Measurements from ENCODE around the gene ST6GALNAC3. TPM values are rescaled to one million over a fixed set of nuclear protein-coding genes. Genes with fewer than 3 reads are reported as not detected.

ST6GALNAC3 gene
- polyA plus RNA-seq, 1 experiment = 0.05 TPM

DNA sequence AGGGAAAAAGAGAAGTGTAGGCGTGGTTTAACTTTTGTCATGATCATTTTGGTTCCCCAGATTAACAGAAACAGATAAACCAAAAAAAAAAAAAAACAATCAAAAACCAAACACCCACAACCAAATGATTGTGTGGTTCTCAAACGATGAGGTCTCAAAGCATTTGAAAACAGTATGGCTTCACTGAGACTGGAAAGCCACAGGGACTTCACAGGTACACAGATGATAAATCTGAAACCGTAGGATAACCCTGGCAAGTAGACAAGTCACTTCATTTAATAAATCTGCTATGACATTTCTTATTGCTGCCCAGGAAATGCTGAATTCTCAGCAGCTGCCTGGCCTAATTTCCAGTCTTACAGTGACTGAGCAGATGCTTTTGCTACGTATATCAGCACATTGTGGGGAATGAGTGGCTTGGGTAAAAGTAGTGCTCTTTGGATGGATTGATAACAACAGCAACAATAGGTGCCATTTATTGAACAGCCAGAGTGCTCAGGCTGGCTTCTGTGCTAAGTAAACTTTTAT, 6.1 kb downstream of the ST6GALNAC3 start:
- CTCF ChIA-PET = no interaction called here
- DNase-seq (ENCODE audit: low read depth) = no peak
- POLR2A ChIA-PET = no interaction called here
- no peaks in the 10 kb centered on the region for H3K36me3 ChIP-seq (ENCODE audit: control insufficient read depth, insufficient read depth, low read length)
- no peaks in the 10 kb centered on the region for H3K27me3 ChIP-seq (ENCODE audit: control insufficient read depth, insufficient read depth, low read length)
- H3K4me3 ChIP-seq (ENCODE audit: low read depth, low read length) = no peak overlapping the region
- TF ChIP-seq, protein P1, sequence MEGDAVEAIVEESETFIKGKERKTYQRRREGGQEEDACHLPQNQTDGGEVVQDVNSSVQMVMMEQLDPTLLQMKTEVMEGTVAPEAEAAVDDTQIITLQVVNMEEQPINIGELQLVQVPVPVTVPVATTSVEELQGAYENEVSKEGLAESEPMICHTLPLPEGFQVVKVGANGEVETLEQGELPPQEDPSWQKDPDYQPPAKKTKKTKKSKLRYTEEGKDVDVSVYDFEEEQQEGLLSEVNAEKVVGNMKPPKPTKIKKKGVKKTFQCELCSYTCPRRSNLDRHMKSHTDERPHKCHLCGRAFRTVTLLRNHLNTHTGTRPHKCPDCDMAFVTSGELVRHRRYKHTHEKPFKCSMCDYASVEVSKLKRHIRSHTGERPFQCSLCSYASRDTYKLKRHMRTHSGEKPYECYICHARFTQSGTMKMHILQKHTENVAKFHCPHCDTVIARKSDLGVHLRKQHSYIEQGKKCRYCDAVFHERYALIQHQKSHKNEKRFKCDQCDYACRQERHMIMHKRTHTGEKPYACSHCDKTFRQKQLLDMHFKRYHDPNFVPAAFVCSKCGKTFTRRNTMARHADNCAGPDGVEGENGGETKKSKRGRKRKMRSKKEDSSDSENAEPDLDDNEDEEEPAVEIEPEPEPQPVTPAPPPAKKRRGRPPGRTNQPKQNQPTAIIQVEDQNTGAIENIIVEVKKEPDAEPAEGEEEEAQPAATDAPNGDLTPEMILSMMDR (IDR thresholded peaks at IDR 0.05; ENCODE audit: insufficient read depth, low read depth, low read length) = no peak

DNA sequence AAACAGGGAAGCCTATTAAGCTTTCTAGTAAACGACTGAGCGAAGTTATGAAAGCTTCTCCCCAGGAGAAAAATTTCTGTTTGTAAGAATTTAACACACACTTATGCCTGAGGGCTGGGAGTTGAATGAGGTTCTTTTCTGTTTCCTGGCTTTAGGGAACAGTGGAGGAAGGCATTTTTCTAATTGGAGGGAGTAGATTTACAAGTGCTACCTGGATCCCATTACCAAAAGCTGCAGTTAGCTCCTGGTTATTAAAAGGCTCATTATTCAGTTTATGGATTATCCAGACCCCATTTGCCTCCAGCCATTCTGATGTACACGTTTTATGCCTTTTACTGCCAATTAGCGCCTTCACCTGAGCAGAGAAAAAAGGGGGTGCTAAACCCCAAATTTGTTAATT, 7.5 kb downstream of the ST6GALNAC3 start:
- ChIA-PET CTCF (no interaction called here), POLR2A (no interaction called here)
- TF ChIP-seq, protein P1 (IDR thresholded peaks at IDR 0.05; ENCODE audit: insufficient read depth, low read depth, low read length) = no peak
- DNase-seq (ENCODE audit: low read depth) = no peak
- H3K4me3 ChIP-seq (ENCODE audit: low read depth, low read length) = no peak overlapping the region
- H3K36me3 ChIP-seq (ENCODE audit: control insufficient read depth, insufficient read depth, low read length) = no peaks in the 10 kb centered on the region
- H3K27me3 ChIP-seq (ENCODE audit: control insufficient read depth, insufficient read depth, low read length) = no peaks in the 10 kb centered on the region

DNA sequence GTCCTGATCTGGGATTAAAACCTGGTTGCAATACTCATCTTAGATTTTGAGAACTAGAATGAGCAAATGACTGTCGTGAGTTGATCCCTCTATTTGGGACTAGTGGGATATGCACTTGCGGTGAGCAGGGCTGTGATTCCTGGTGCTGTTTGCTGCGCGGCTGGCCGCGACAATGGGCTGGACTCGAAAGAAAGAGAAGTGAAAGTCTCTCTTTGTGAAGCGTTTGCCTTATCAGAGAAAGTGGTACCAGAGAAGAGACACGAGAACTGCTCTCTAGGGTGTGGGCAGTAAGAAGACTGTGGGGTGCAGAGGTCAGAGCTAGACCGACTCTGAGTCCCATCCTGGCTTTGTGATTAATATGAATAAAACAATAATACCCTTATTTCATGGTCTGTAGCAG, 8.6 kb downstream of the ST6GALNAC3 start:
- TF ChIP-seq, protein P1 (IDR thresholded peaks at IDR 0.05; ENCODE audit: insufficient read depth, low read depth, low read length) = no peak
- ChIA-PET CTCF (no interaction called here), POLR2A (no interaction called here)
- H3K27me3 ChIP-seq (ENCODE audit: control insufficient read depth, insufficient read depth, low read length) = no peaks in the 10 kb centered on the region
- no peak overlapping the region for H3K4me3 ChIP-seq (ENCODE audit: low read depth, low read length)
- H3K36me3 ChIP-seq (ENCODE audit: control insufficient read depth, insufficient read depth, low read length) = no peaks in the 10 kb centered on the region
- DNase-seq (ENCODE audit: low read depth) = no peak

DNA sequence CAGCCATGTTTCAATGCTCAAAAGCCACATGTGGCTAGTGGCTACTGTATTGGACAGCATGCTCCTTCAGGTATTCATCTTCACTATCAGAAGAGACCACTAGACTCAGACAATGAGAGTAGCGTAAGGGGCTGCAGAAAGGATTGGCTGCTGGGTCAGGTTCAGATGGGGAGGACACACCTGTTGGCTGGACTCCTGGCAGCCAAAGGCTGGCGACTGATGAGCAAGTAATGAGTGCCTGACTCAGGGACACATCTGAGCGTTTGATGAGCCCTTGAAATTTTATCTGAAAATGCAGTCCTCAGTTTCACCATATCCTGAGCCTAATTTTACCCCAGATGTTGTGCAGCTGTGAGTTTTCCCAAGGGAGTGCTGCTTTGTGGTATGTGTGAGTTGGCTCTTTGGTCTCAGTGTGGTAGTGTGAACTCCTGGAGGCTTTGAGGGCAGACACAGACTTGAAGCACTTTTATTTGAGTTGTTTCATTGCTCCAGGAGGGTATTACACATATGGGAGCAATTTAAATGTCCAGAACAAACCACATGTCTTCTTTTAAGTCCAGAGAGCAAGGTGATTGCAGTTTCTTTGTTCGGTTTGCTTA, 9.6 kb downstream of the ST6GALNAC3 start:
- DNase-seq (ENCODE audit: low read depth) = peak; percentile 10
- H3K4me3 ChIP-seq (ENCODE audit: low read depth, low read length) = no peak overlapping the region

DNA sequence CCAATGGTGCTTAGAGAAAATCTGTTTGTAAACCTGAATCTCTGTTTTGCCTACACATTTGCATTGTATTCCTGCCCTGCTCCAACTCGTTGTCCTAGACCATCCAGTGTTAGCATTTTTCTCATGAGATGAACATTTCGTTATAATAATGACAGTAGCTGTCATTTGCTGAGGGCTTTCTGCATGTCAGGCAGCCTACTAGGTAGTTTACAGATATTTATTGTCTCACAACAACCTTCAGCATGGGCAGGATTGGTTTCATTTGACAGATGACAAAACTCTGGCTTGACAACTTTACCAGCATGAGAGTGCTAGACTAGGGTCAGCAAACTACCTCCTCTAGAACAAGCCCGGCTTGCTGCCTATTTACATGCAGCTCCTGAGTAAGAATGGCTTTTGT, 10.1 kb downstream of the ST6GALNAC3 start:
- ChIA-PET POLR2A (no interaction called here), CTCF (no interaction called here)
- no peaks in the 10 kb centered on the region for H3K27me3 ChIP-seq (ENCODE audit: control insufficient read depth, insufficient read depth, low read length)
- TF ChIP-seq, protein P1 (IDR thresholded peaks at IDR 0.05; ENCODE audit: insufficient read depth, low read depth, low read length) = no peak
- no peak for DNase-seq (ENCODE audit: low read depth)
- H3K36me3 ChIP-seq (ENCODE audit: control insufficient read depth, insufficient read depth, low read length) = no peaks in the 10 kb centered on the region
- no peak overlapping the region for H3K4me3 ChIP-seq (ENCODE audit: low read depth, low read length)

More for the DNA sequence above, 9.6 kb downstream of the ST6GALNAC3 start:
- no peaks in the 10 kb centered on the region for H3K27me3 ChIP-seq (ENCODE audit: control insufficient read depth, insufficient read depth, low read length)
- ChIA-PET POLR2A (no interaction called here), CTCF (no interaction called here)
- no peaks in the 10 kb centered on the region for H3K36me3 ChIP-seq (ENCODE audit: control insufficient read depth, insufficient read depth, low read length)
- TF ChIP-seq, protein P1 (IDR thresholded peaks at IDR 0.05; ENCODE audit: insufficient read depth, low read depth, low read length) = no peak
